ENCODE results near the gene CDK16.

DNA sequence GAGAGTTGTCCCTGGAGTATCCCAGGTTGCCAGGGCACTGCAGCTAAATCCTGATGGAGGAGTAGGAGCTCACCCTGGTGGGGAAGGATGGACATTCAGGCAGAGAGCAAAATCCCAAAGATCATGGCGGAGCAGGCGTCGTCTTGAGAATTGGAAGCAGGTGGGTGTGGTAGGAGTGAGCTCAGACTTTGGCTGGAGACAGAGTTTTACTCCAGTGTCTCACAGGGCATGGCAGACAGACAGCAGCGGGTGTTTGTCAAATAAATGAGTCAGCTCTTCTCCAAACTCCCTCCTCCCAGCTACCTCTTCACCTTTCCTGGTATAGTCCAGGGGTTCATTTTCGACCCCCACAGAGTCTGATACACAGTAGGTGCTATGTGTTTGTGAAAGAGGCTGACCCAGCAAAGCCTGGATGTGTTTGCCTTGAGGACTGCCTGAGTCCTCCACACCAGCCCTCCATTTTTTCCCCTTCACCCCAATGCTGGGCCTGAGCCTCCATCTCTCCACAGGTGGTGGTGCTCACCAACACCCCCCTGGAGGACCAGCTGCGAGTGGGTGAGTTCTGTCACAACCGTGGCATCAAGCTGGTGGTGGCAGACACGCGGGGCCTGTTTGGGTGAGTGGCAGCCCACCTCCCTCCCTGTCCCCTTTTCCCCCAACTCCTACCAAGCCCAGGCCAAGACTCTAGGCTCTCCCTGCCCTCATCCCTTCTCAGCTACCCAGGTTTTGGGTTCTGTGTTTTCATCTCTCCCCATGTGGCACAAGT is 17.9 kb upstream of the CDK16 start:
- TF ChIP-seq, protein P1, sequence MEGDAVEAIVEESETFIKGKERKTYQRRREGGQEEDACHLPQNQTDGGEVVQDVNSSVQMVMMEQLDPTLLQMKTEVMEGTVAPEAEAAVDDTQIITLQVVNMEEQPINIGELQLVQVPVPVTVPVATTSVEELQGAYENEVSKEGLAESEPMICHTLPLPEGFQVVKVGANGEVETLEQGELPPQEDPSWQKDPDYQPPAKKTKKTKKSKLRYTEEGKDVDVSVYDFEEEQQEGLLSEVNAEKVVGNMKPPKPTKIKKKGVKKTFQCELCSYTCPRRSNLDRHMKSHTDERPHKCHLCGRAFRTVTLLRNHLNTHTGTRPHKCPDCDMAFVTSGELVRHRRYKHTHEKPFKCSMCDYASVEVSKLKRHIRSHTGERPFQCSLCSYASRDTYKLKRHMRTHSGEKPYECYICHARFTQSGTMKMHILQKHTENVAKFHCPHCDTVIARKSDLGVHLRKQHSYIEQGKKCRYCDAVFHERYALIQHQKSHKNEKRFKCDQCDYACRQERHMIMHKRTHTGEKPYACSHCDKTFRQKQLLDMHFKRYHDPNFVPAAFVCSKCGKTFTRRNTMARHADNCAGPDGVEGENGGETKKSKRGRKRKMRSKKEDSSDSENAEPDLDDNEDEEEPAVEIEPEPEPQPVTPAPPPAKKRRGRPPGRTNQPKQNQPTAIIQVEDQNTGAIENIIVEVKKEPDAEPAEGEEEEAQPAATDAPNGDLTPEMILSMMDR (optimal IDR thresholded peaks at IDR 0.05 in 1 of 3, IDR thresholded peaks at IDR 0.05 in 1 of 3, conservative IDR thresholded peaks at IDR 0.05 in 1 of 3; ENCODE audit: extremely low read depth in 1 of 3, insufficient read depth in 2 of 3, low read length in 3 of 3): peak in 2 of 3 experiments; percentile 42 to 63
- no peak for TF ChIP-seq EZH2 (IDR thresholded peaks at IDR 0.05; ENCODE audit: low read length)

Measured in keratinocyte (primary cell).